GM12873 (cell line): Measurements from ENCODE around the gene ITM2C.

Source experiments
- CTCF ChIP-seq: IDR thresholded peaks from 2 replicates; pipeline ENCODE4 v1.5.1; 2012; ENCODE audit warnings: low read depth, mild to moderate bottlenecking, moderate library complexity, low read length, control low read depth; ENCODE audit not compliant: insufficient read depth; ENCODE audit errors: missing control alignments

The ITM2C gene

DNA sequence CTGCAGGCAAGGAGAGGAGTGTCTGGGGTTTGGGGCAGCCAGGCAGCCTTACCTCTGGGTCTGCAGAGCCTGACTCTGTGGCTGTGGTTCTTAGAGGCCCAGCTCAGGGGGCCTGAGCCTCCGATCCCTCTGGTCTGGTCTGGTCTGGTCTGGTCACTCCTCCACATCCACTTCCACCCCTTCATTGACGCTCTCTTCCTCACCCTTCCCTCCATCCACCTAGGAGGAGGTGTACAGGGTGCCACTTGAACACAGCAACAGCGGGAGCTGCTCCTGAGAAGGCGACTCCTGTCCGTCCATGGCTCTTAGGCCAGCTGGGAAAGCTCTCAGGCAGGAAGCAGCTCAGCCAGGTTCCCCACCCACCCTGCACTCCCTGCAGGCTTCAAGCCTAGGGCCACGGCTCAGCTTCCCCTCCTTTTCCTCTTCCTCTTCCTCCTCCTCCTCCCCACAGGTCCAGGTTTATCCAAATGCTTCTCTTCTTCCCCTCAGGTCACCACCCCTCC is 43.4 kb downstream of the ITM2C start:
- no peak for TF ChIP-seq CTCF

DNA sequence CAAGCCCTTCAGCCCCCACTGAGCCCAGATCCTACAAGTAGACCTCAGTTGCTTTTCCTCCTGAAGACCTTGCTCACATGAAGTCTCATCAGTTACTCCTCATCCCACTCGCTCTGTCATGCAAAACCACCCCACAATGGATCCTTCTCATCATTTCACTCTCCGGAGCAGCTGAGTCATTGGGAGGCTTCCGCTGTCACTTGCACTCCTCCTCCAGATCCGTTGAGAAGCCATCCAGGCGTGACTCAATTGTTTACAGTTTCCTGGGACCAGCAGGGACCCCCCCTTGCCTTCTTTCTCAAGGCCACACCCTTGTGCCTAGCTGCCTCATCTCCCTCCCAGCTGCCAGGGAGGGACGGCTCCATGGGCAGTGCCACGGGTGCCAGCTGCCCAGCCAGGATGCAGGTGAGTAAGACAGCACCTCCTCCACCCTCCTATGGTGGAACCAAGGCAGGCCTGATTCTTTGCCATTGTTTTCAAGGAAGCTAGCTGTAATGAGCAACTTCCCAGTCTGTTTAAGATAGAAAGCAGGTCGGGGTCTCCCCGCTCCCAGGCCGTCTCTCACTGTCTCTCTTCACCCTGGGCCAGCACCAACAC is 44.0 kb downstream of the ITM2C start:
- TF ChIP-seq CTCF, result no peak

DNA sequence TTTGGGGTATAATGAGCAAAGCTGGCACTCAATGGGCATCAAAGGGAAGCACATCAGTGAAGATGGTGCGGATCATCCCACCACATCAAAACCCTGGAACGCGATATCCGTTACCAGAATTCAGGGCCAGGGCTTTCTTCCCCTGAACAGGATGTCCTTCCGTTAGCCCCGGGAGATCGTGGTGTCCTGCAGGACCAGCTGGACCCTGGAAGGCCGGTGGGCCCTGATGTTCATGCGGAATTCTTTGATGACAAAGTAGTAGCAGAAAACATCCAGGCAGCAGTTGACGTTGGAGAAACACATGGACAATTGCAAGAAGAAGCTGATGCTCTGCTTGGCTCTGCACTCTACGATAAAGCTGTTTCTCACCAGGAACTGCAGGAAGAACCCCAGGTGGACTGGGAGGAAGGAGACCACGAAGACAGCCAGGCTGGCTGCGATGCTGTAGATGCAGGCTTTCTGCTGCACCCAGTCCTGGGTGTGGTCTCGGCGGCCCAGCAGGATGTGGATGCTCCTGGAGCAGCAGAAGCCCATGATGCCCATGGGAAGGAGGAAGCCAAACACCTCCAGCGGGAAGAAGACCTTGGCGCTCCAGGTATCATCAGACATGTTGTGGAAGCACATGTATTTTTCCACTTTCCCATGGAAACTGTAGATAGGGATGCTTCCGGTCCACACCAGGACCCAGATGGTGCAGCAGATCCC is 45.3 kb downstream of the ITM2C start:
- no peak for TF ChIP-seq CTCF

GRCh38 chr2:230910546-230911177 is 45.9 kb downstream of the ITM2C start:
- no peak for TF ChIP-seq CTCF

DNA sequence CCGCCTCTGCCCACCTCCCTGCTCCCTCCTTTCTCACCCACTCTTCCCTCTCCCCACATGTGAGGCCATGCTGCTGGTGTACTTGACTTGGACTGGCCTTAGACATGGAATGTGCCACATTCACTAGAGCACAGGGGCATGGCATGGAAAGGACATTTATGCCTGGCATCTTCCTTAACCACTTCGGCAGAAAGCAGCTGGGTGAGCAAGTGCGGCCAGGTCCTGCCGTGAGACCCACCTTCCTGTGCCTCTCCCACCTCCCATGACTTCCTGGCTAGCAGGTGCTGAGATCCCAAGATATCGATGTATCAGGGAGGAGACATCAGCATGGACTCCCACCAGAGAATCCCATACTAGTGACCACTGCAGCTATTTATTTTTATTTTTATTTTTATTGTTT is 47.3 kb downstream of the ITM2C start:
- TF ChIP-seq CTCF, result no peak

- no peak for TF ChIP-seq CTCF
Observed at GRCh38 chr2:230912724-230913123, 48.0 kb downstream of the ITM2C start.

DNA sequence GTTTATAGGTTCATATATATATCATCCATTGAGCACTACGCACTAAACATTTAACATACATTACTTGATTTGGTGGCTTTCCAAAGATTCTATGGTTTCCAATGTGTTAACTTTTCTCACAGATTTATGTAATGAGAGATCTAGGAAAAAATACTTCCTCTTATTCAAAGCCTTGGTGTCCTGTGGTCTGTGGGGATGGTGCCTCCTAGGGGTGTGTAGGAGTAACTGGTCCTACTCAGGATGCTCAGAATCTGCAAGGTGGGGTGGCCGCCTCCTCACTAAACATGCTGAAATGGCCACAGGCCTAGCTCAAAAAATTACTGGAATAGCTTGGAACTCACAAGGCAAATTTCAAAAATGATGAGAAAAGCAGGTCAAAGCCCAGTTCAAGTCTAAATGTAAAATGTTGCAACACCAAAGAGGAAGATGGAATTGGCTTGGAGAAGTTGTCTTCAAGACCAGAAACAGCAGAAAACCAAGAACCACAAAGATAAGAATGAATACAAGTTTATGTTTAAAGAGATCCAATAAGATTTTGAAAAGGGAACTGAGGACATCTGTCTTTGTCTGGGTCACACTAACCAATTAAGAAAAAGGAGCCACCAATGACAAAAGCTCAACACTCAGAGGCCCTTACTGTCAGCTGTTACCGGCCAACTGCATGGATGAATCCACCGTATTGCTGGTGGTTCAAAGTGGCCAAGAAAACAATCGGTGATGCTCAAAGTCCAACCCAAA is 48.8 kb downstream of the ITM2C start:
- peak; percentile 66 for TF ChIP-seq CTCF
